Measurements from ENCODE around the gene MYL6. TPM values are rescaled to one million over a fixed set of nuclear protein-coding genes. Genes with fewer than 3 reads are reported as not detected.
A peak's percentile ranks its signal among the peaks of the same experiment; 100 is the strongest.

Gene MYL6
- total RNA-seq, 2 donors from 2014 or later: 1,587 to 1,792 TPM

DNA sequence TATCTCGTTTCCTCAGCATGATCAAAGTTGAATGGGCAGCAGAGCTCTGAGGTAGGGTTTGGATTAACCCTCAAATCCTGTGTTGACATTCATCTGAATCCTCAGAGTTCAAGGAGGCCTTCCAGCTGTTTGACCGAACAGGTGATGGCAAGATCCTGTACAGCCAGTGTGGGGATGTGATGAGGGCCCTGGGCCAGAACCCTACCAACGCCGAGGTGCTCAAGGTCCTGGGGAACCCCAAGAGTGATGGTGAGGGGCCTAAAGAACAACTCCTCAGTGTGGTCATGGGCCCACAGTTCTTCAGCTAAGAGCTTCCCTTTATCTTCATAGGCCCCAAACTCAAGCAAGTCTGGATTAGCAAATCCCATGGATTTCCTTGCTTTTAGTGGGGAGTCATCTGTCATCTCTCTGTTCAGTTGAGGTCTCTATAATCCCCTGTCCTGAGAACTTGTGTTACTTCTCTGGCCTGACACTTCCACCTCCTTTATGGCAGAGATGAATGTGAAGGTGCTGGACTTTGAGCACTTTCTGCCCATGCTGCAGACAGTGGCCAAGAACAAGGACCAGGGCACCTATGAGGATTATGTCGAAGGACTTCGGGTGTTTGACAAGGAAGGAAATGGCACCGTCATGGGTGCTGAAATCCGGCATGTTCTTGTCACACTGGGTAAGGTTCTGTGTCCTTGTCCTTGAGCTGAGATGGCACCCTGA, 1.5 kb downstream of the MYL6 start:
- no peaks in the 10 kb centered on the region for H3K9me3 ChIP-seq
- peak overlapping the region; percentile 58 to 71 for H3K4me3 ChIP-seq
- peaks cover 5 to 12% of the 10 kb centered on the region in 2 donors for H3K36me3 ChIP-seq
- TF ChIP-seq, protein P1, sequence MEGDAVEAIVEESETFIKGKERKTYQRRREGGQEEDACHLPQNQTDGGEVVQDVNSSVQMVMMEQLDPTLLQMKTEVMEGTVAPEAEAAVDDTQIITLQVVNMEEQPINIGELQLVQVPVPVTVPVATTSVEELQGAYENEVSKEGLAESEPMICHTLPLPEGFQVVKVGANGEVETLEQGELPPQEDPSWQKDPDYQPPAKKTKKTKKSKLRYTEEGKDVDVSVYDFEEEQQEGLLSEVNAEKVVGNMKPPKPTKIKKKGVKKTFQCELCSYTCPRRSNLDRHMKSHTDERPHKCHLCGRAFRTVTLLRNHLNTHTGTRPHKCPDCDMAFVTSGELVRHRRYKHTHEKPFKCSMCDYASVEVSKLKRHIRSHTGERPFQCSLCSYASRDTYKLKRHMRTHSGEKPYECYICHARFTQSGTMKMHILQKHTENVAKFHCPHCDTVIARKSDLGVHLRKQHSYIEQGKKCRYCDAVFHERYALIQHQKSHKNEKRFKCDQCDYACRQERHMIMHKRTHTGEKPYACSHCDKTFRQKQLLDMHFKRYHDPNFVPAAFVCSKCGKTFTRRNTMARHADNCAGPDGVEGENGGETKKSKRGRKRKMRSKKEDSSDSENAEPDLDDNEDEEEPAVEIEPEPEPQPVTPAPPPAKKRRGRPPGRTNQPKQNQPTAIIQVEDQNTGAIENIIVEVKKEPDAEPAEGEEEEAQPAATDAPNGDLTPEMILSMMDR (IDR thresholded peaks at IDR 0.05): no peak
- no peak for TF ChIP-seq POLR2AphosphoS5 (IDR thresholded peaks at IDR 0.05)
- no peak for TF ChIP-seq POLR2A (IDR thresholded peaks at IDR 0.05)
- H3K4me1 ChIP-seq (replicated peaks): peaks cover 12% of the 10 kb centered on the region
- no peak for DNase-seq (ENCODE audit: low spot score)
- intact Hi-C loops (cut with DNase I): loop anchor here (2.0 to 5.0 kb wide), 2 partner anchors 33 to 42 kb away; partner anchors contain the start of genes RPL41 and ZC3H10
- WGBS: 11% methylated on average over 8 of the region's 8 CpGs
- H3K27ac ChIP-seq: peak overlapping the region; percentile 97 to 98
- no peaks in the 10 kb centered on the region for H3K27me3 ChIP-seq (replicated peaks; ENCODE audit: insufficient read depth)

DNA sequence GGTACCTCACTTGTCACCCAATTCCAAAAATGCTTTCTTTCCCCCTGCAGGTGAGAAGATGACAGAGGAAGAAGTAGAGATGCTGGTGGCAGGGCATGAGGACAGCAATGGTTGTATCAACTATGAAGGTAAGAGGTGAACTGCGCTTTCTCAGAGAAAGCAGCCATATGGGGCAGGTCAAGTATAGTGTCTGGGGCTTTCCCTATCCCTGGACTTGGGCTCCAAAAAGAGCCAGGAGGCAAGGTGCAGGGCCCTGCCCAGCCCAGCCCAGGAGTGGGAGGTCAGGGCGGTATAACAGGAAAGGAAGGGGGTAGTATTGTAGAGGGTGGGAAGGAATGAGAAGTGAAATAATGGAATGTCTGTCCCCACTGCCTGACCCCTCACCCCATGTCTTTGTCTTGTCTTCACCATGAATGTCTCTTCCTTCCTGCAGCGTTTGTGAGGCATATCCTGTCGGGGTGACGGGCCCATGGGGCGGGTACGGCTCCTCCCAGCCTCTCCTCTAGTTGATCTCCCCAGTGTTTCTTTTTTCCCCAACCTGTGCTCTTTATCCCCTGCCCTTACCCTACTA, 2.1 kb downstream of the MYL6 start:
- Histone ChIP-seq H3K4me1 (replicated peaks) (peaks cover 12% of the 10 kb centered on the region), H3K36me3 (peaks cover 5 to 12% of the 10 kb centered on the region in 2 donors), H3K4me3 (peak overlapping the region; percentile 58 to 71), H3K27me3 (replicated peaks; ENCODE audit: insufficient read depth) (no peaks in the 10 kb centered on the region), H3K9me3 (no peaks in the 10 kb centered on the region), H3K27ac (peak overlapping the region; percentile 97 to 98)
- WGBS: 42% methylated on average over 7 of the region's 7 CpGs
- intact Hi-C loops (cut with DNase I): no loop called here
- TF ChIP-seq, protein P1 (IDR thresholded peaks at IDR 0.05): peak in 1 of 4 experiments; percentile 11
- no peak for TF ChIP-seq POLR2AphosphoS5 (IDR thresholded peaks at IDR 0.05)
- DNase-seq (ENCODE audit: low spot score): no peak

DNA sequence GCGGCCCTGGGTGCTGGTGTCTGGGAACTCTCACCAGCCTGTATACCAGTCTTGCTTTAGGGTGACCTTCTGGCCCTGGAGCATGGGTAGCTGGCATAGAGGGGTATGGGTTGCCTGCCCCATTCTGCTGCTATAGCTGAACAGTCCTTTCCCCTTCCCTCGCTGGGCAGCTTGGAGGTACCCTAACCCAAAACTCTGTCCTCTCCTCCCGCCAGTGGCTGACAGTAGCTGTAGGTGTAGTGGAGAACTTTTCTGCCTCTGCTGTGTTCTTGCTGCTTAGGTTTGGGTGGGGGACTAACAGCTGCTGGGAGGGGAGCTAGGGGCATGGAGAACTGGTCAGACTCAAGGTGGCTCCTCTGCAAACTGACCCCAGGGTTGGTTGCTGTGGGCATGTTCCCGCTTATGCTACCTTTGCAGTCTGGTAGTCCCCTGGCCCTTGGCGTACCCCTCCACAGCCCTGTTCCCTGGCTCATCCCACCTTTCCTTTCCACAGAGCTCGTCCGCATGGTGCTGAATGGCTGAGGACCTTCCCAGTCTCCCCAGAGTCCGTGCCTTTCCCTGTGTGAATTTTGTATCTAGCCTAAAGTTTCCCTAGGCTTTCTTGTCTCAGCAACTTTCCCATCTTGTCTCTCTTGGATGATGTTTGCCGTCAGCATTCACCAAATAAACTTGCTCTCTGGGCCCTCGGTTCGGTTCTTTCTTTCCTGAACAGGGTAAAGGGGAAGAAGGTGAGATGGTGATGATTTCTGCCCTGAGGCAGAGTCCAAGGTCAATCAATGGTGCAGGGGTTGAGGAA, 2.9 kb downstream of the MYL6 start:
- 58% methylated on average over 11 of the region's 11 CpGs for WGBS
- Histone ChIP-seq H3K4me1 (replicated peaks) (peaks cover 12% of the 10 kb centered on the region), H3K9me3 (no peaks in the 10 kb centered on the region), H3K27ac (peak overlapping the region; percentile 97 to 98), H3K4me3 (peak overlapping the region; percentile 58 to 71), H3K36me3 (peaks cover 10 to 14% of the 10 kb centered on the region in 2 donors), H3K27me3 (replicated peaks; ENCODE audit: insufficient read depth) (no peaks in the 10 kb centered on the region)
- TF ChIP-seq, protein P1 (IDR thresholded peaks at IDR 0.05): no peak
- no peak for TF ChIP-seq POLR2AphosphoS5 (IDR thresholded peaks at IDR 0.05)
- TF ChIP-seq POLR2A (IDR thresholded peaks at IDR 0.05): no peak
- intact Hi-C loops (cut with DNase I): no loop called here
- DNase-seq (ENCODE audit: low spot score): no peak

DNA sequence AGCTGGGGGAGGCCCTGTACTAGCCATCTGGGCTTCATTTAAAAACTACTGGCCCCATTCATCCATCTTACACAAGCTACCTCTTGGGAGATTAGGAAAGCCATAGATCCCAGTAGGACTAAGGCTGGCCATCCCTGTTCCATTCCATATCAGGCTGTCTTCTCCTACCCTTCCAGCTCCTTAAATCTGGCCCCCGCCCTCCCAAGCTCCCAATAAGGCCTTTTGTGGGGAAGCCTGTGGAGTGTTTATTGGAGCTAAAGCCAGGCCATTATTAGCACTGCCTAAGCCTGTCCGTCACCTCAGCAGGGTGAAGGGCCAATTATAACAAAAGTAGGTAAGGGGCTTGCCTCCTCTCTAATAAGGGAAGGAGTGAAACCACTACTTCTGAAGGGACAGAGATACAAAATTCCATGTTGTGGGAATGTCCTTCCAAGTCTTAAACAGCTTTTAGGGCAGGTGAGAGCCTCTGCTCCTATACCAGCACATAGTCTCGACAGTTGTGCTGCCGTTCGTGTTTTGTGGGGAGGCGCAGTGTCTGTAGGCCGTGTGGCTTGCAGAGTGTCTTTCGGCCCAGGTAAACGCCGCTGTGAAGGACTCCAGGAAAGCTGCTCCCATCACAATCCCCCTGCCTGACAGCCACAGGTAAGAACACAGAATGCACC, 3.7 kb downstream of the MYL6 start:
- Histone ChIP-seq H3K4me3 (no peak overlapping the region), H3K27me3 (replicated peaks; ENCODE audit: insufficient read depth) (no peaks in the 10 kb centered on the region), H3K4me1 (replicated peaks) (peaks cover 12% of the 10 kb centered on the region), H3K27ac (peak overlapping the region; percentile 97 to 98), H3K9me3 (no peaks in the 10 kb centered on the region), H3K36me3 (peaks cover 10 to 19% of the 10 kb centered on the region in 2 donors)
- 58% methylated on average over 10 of the region's 10 CpGs for WGBS
- TF ChIP-seq, protein P1 (IDR thresholded peaks at IDR 0.05): no peak
- no peak for DNase-seq (ENCODE audit: low spot score)
- intact Hi-C loops (cut with DNase I): no loop called here
